Activated CD4-positive, CD25-positive, alpha-beta regulatory T cell treated with anti-CD3 and anti-CD28 coated beads, Interleukin-2, amount 50 U/mL, for 72 hours (primary cell): ENCODE measurements around the gene EPB41L5.
"Not testable (repeated sequence)": the region's sequence is repeated elsewhere in the genome, so short reads cannot be mapped to it uniquely, and the experiment has no call there.

ENCODE experiments used
- DNase-seq: peaks from one replicate; pipeline ENCODE4 v3.0.0; 2021

Gene EPB41L5

GRCh38 chr2:120012771-120013596 lies at the start of gene EPB41L5:
EPB41L5 (plus strand) TSS chr2:120013077; CDS start chr2:120019085, 6,008 bp downstream.
- DNase-seq: peak; percentile 79

- DNase-seq: no peak
These were observed 31.0 kb upstream of the EPB41L5 start for GRCh38 chr2:119981896-119982295.

- no peak for DNase-seq
These were observed 30.4 kb upstream of the EPB41L5 start for GRCh38 chr2:119982506-119982905.

- DNase-seq: no peak
These were observed 29.8 kb upstream of the EPB41L5 start for GRCh38 chr2:119983108-119983507.

- no peak for DNase-seq
These were observed 16.7 kb upstream of the EPB41L5 start for GRCh38 chr2:119996148-119996547.

GRCh38 chr2:119996896-119997891 lies 15.7 kb upstream of the EPB41L5 start:
- DNase-seq: not testable (repeated sequence)

- DNase-seq: no peak
These were observed 11.4 kb upstream of the EPB41L5 start for GRCh38 chr2:120001471-120001870.

GRCh38 chr2:120004254-120004653 lies 8.6 kb upstream of the EPB41L5 start:
- DNase-seq: no peak

- no peak for DNase-seq
These were observed 6.9 kb upstream of the EPB41L5 start for GRCh38 chr2:120005834-120006521.

GRCh38 chr2:120007851-120008250 lies 5.0 kb upstream of the EPB41L5 start:
- no peak for DNase-seq

- DNase-seq: no peak
These were observed 514 bp upstream of the EPB41L5 start for GRCh38 chr2:120012363-120012762.

- no peak for DNase-seq
These were observed 833 bp downstream of the EPB41L5 start for GRCh38 chr2:120013597-120014223.

- DNase-seq: no peak
These were observed 1.5 kb downstream of the EPB41L5 start for GRCh38 chr2:120014226-120014980.

GRCh38 chr2:120016800-120017199 lies 3.9 kb downstream of the EPB41L5 start:
- DNase-seq: no peak

GRCh38 chr2:120017201-120017600 lies 4.3 kb downstream of the EPB41L5 start:
- no peak for DNase-seq

- DNase-seq: no peak
These were observed 5.7 kb downstream of the EPB41L5 start for GRCh38 chr2:120018549-120018948.

GRCh38 chr2:120020554-120020953 lies 7.7 kb downstream of the EPB41L5 start:
- DNase-seq: no peak

GRCh38 chr2:120022505-120022904 lies 9.6 kb downstream of the EPB41L5 start:
- DNase-seq: not testable (repeated sequence)

- no peak for DNase-seq
These were observed 14.0 kb downstream of the EPB41L5 start for GRCh38 chr2:120026890-120027289.

- no peak for DNase-seq
These were observed 15.9 kb downstream of the EPB41L5 start for GRCh38 chr2:120028795-120029194.
